Measurements from ENCODE around the gene DTNBP1. TPM values are rescaled to one million over a fixed set of nuclear protein-coding genes. Genes with fewer than 3 reads are reported as not detected.

The DTNBP1 gene
- total and polyA plus RNA-seq, 2 of the 8 experiments (the other 6 are each of a cell fraction or from before 2014, with no cell fraction given): 13.5 to 22.1 TPM

DNA sequence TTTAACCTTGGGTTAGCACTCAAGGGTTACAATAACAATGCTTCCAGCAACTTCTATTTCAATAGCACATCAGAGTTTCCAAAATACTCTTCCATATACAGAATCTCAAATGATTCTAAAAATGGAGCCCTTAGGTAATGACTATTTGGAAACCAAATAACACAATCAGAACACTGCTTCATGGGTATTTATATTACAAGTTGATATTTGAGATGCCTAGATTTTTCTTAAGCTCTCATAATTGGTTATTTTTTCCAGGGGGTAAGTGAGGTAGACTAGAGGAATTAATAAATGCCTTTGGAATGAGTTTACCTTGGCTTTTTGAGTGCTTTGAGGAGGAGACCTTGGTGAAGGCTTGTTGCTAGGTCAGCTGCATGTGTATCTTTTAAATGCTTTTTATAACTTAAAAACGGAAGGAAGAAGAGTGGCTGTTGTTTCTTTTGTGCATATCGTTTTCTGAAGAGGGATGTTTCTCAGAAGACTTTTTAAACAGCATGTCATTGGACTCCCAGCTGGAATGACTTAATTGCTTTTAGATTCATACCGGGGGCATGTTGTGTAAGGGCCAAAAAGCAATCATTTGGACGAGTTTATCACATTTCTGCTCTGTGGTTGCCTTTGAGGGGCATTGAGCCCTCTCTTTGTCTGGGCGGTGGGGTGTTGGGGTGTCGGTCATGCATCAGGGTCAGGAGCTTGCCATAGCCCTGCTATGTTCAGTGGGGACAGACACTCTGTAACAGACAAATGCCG lies 186.0 kb downstream of the DTNBP1 start:
- ChIA-PET CTCF (ENCODE audit: partially characterized antibody) (interaction anchor here (1.3 to 1.8 kb wide), 3 partner anchors 13 to 17 kb away, joined by 3 to 6 read pairs (median 5); no protein-coding TSS in a partner anchor), POLR2A (ENCODE audit: partially characterized antibody) (interaction anchor here (1.2 to 1.6 kb wide), 3 partner anchors 8 to 14 kb away, joined by 3 to 6 read pairs (median 3); no protein-coding TSS in a partner anchor)
- Histone ChIP-seq H3K23me2 (ENCODE audit: low read depth, low read length) (peaks cover 2% of the 10 kb centered on the region; the same call in 1 of the 2 replicates), H3K23ac (ENCODE audit: insufficient read length) (no peak overlapping the region), H2AK5ac (ENCODE audit: low read depth, low read length) (no peak overlapping the region), H3K27ac (ENCODE audit: low read depth, low read length) (no peak overlapping the region), H3K14ac (ENCODE audit: insufficient read length) (no peak overlapping the region), H2BK120ac (replicated peaks; ENCODE audit: low read depth, low read length) (no peak overlapping the region), H3K18ac (ENCODE audit: extremely low read depth, low read length) (no peak overlapping the region), H3K4me2 (ENCODE audit: insufficient read depth in 1 of 2, low read depth in 2 of 2, low read length in 2 of 2) (no peak overlapping the region), H3K27me3 (replicated peaks in 1 of 4; ENCODE audit: control insufficient read depth in 3 of 4, extremely low read depth in 1 of 4, insufficient read depth in 3 of 4, low read length in 3 of 4) (no peaks in the 10 kb centered on the region), H3K79me1 (ENCODE audit: low read depth, low read length) (peaks cover 14% of the 10 kb centered on the region; the same call in 1 of the 2 replicates), H3K4me1 (replicated peaks in 1 of 4; ENCODE audit: control insufficient read depth in 3 of 4, insufficient read depth in 4 of 4, low read length in 3 of 4) (peaks cover 0 to 24% (median 8%) of the 10 kb centered on the region in 4 experiments), H3K9ac (replicated peaks in 1 of 4; ENCODE audit: extremely low read depth in 1 of 4, low read depth in 3 of 4, low read length in 3 of 4) (no peak overlapping the region), H2AFZ (ENCODE audit: low read length) (no peak overlapping the region), H3K79me2 (ENCODE audit: control insufficient read depth in 1 of 2, insufficient read depth in 2 of 2, low read length in 2 of 2) (peaks cover 19 to 100% of the 10 kb centered on the region in 2 experiments; a peak in 3 of 4 replicates), H3K4me3 (ENCODE audit: extremely low read depth in 1 of 4, insufficient read depth in 2 of 4, low read depth in 3 of 4, low read length in 4 of 4) (no peak overlapping the region), H2BK12ac (ENCODE audit: low read depth, low read length) (no peak overlapping the region), H3K9me3 (ENCODE audit: insufficient read depth in 2 of 2, low read depth in 1 of 2, low read length in 1 of 2) (no peaks in the 10 kb centered on the region), H3K4ac (replicated peaks; ENCODE audit: insufficient read length, low read depth, low read length) (no peak overlapping the region), H2BK5ac (ENCODE audit: low read depth, low read length) (no peak overlapping the region), H4K20me1 (replicated peaks in 1 of 2; ENCODE audit: control insufficient read depth in 1 of 2, insufficient read depth in 2 of 2, low read length in 2 of 2) (peaks cover 33 to 40% of the 10 kb centered on the region in 2 experiments), H2BK20ac (ENCODE audit: low read length) (no peak overlapping the region), H4K5ac (ENCODE audit: insufficient read length, low read depth, low read length) (no peak overlapping the region), H3K56ac (replicated peaks; ENCODE audit: insufficient read length, low read depth, low read length) (no peak overlapping the region), H3K36me3 (ENCODE audit: control insufficient read depth in 2 of 4, insufficient read depth in 4 of 4, low read length in 3 of 4) (peaks cover 9 to 38% (median 17%) of the 10 kb centered on the region in 4 experiments; a peak in 7 of 8 replicates), H4K91ac (replicated peaks; ENCODE audit: insufficient read length, low read length) (no peak overlapping the region), H4K8ac (ENCODE audit: extremely low read depth, insufficient read depth, low read length) (no peak overlapping the region), H2BK15ac (ENCODE audit: low read length) (no peak overlapping the region)
- TF ChIP-seq CBX5 (IDR thresholded peaks at IDR 0.05; ENCODE audit: low read depth, low read length) (no peak), POLR2AphosphoS5 (IDR thresholded peaks at IDR 0.05; ENCODE audit: low read depth, low read length) (0 out of 2 replicates have a peak, but pooled peaks have one; percentile 42), JUN (IDR thresholded peaks at IDR 0.05; ENCODE audit: low read depth, low read length) (no peak)
- WGBS, 2 experiments (ENCODE audit: extremely low coverage in 1 of 2, insufficient coverage in 1 of 2, insufficient read length in 1 of 2, insufficient replicate concordance in 2 of 2, low coverage in 1 of 2, low lambda C conversion rate in 2 of 2, missing lambda C conversion rate in 1 of 2): 89% methylated on average over 7 of the region's 7 CpGs; no CpG with 5 or more reads in 1 of the 2 experiments
- DNase-seq (ENCODE audit: low read depth in 1 of 2, low spot score in 2 of 2) (no peak), FAIRE-seq (no peak)
